WTC11 (cell line): ENCODE data around the gene PRCC.
A peak's percentile ranks its signal among the peaks of the same experiment; 100 is the strongest.

Experiments used
- ATF1 ChIP-seq: sonication (generic); formaldehyde crosslinking; IDR thresholded peaks from 2 replicates; pipeline ENCODE4 v1.8.1; 2023; ENCODE audit warnings: mild to moderate bottlenecking, moderate library complexity, missing genetic modification reagents
- CTCF ChIP-seq: fragments of 200-600 bp; IDR thresholded peaks from 2 replicates; pipeline ENCODE4 v1.8.0; 2022; ENCODE audit warnings: antibody characterized with exemption
- ELF4 ChIP-seq: sonication (generic); formaldehyde crosslinking; IDR thresholded peaks from 2 replicates; pipeline ENCODE4 v1.8.1; 2022; ENCODE audit warnings: low read depth, mild to moderate bottlenecking, moderate library complexity, missing genetic modification reagents
- FOXP4 ChIP-seq: sonication (generic); formaldehyde crosslinking; IDR thresholded peaks from 2 replicates; pipeline ENCODE4 v1.8.0; 2022; ENCODE audit warnings: mild to moderate bottlenecking, missing genetic modification reagents
- MAX ChIP-seq: sonication (generic); formaldehyde crosslinking; IDR thresholded peaks from 2 replicates; pipeline ENCODE4 v1.8.0; 2022; ENCODE audit warnings: mild to moderate bottlenecking, missing genetic modification reagents
- NFYB ChIP-seq: sonication (generic); formaldehyde crosslinking; conservative IDR thresholded peaks from 2 replicates; pipeline ENCODE4 v1.8.0; 2022; ENCODE audit warnings: low read depth, missing genetic modification reagents
- PRDM15 ChIP-seq: sonication (generic); formaldehyde crosslinking; IDR thresholded peaks from 2 replicates; pipeline ENCODE4 v1.8.0; 2022; ENCODE audit warnings: missing genetic modification reagents
- SOX15 ChIP-seq: fragments of 250-450 bp; sonication (Bioruptor Pico); IDR thresholded peaks from 2 replicates; pipeline ENCODE4 v1.9.0; 2021; ENCODE audit warnings: mild to moderate bottlenecking
- SP1 ChIP-seq: sonication (generic); formaldehyde crosslinking; conservative IDR thresholded peaks from 2 replicates; pipeline ENCODE4 v1.8.1; 2022; ENCODE audit warnings: missing genetic modification reagents
- STAT6 ChIP-seq: sonication (generic); formaldehyde crosslinking; conservative IDR thresholded peaks from 2 replicates; pipeline ENCODE4 v1.8.1; 2023; ENCODE audit warnings: mild to moderate bottlenecking, low read depth, missing genetic modification reagents, moderate library complexity
- TP53 ChIP-seq: sonication (generic); formaldehyde crosslinking; IDR thresholded peaks from 2 replicates; pipeline ENCODE4 v1.8.1; 2023; ENCODE audit warnings: mild to moderate bottlenecking, missing genetic modification reagents
- ZBTB21 ChIP-seq: sonication (generic); formaldehyde crosslinking; IDR thresholded peaks from 2 replicates; pipeline ENCODE4 v1.8.1; 2023; ENCODE audit warnings: mild to moderate bottlenecking, missing genetic modification reagents, borderline replicate concordance
- ZNF138 ChIP-seq: sonication (generic); formaldehyde crosslinking; conservative IDR thresholded peaks from 2 replicates; pipeline ENCODE4 v1.8.1; 2022; ENCODE audit warnings: mild to moderate bottlenecking, moderate library complexity, missing genetic modification reagents
- ZNF512 ChIP-seq: sonication (generic); formaldehyde crosslinking; IDR thresholded peaks from 2 replicates; pipeline ENCODE4 v1.8.1; 2022; ENCODE audit warnings: missing genetic modification reagents, borderline replicate concordance

GRCh38 chr1:156750711-156751450, 16.5 kb upstream of the PRCC start:
- TF ChIP-seq CTCF (no peak), ELF4 (CRISPR knock-in tag) (no peak), MAX (CRISPR knock-in tag) (no peak), SOX15 (CRISPR knock-in tag) (no peak), PRDM15 (CRISPR knock-in tag) (no peak), FOXP4 (CRISPR knock-in tag) (peak; percentile 31; the same call in 1 of the 2 replicates), ZBTB21 (CRISPR knock-in tag) (no peak), ZNF138 (no peak), NFYB (CRISPR knock-in tag) (no peak), ZNF512 (no peak), SP1 (CRISPR knock-in tag) (no peak), ATF1 (CRISPR knock-in tag) (no peak), TP53 (CRISPR knock-in tag) (peak; percentile 72; the same call in 1 of the 2 replicates), STAT6 (CRISPR knock-in tag) (no peak)
